ENCODE results near the gene C1orf210. TPM values are rescaled to one million over a fixed set of nuclear protein-coding genes. Genes with fewer than 3 reads are reported as not detected.

Gene C1orf210
- polyA plus RNA-seq, 1 donor, result 21.1 TPM

- DNase-seq, result no peak
Measured at GRCh38 chr1:43251024-43251423, 34.4 kb downstream of the C1orf210 start.

GRCh38 chr1:43250351-43250761 lies 35.0 kb downstream of the C1orf210 start:
- DNase-seq, result no peak

GRCh38 chr1:43247256-43247921 lies 38.0 kb downstream of the C1orf210 start:
- no peak for DNase-seq

GRCh38 chr1:43246466-43247213 lies 38.7 kb downstream of the C1orf210 start:
- DNase-seq, result no peak

GRCh38 chr1:43243299-43243698 lies 42.1 kb downstream of the C1orf210 start:
- DNase-seq, result no peak

- DNase-seq, result no peak
Measured at GRCh38 chr1:43241413-43241836, 44.0 kb downstream of the C1orf210 start.

GRCh38 chr1:43239484-43239883 lies 45.9 kb downstream of the C1orf210 start:
- no peak for DNase-seq

- DNase-seq, result no peak
Measured at GRCh38 chr1:43238991-43239469, 46.4 kb downstream of the C1orf210 start.

- peak; percentile 68 for DNase-seq
Measured at GRCh38 chr1:43238085-43238484, 47.3 kb downstream of the C1orf210 start.

GRCh38 chr1:43237121-43237520 lies 48.3 kb downstream of the C1orf210 start:
- no peak for DNase-seq

GRCh38 chr1:43235451-43236121 lies 49.8 kb downstream of the C1orf210 start:
- DNase-seq, result no peak

GRCh38 chr1:43235040-43235439 lies 50.3 kb downstream of the C1orf210 start:
- no peak for DNase-seq

- no peak for DNase-seq
Measured at GRCh38 chr1:43234267-43234666, 51.1 kb downstream of the C1orf210 start.

GRCh38 chr1:43233631-43234030 lies 51.8 kb downstream of the C1orf210 start:
- no peak for DNase-seq

GRCh38 chr1:43232482-43232881 lies 52.9 kb downstream of the C1orf210 start:
- DNase-seq, result no peak

GRCh38 chr1:43232074-43232473 lies 53.3 kb downstream of the C1orf210 start:
- DNase-seq, result no peak

Other genes starting within 250 kb of the C1orf210 start
- gene EBNA1BP2, start 113.3 kb downstream of the C1orf210 start, polyA plus RNA-seq (ENCODE audit: insufficient read length), result 77.5 TPM
- 5.4 TPM for gene CFAP57, start 113.3 kb downstream of the C1orf210 start, polyA plus RNA-seq (ENCODE audit: insufficient read length)
- gene TMEM125, start 15.6 kb downstream of the C1orf210 start, polyA plus RNA-seq (ENCODE audit: insufficient read length), result 15.6 TPM
- 47.3 TPM for gene TIE1, start 15.4 kb upstream of the C1orf210 start, polyA plus RNA-seq (ENCODE audit: insufficient read length)
- 0.83 TPM for gene MPL, start 52.2 kb upstream of the C1orf210 start, polyA plus RNA-seq (ENCODE audit: insufficient read length)
- 47.4 TPM for gene CDC20, start 73.4 kb upstream of the C1orf210 start, polyA plus RNA-seq (ENCODE audit: insufficient read length)
- gene ELOVL1, start 82.4 kb upstream of the C1orf210 start, polyA plus RNA-seq (ENCODE audit: insufficient read length), result 84.1 TPM
- gene MED8, start 104.2 kb upstream of the C1orf210 start, polyA plus RNA-seq (ENCODE audit: insufficient read length), result 39.3 TPM
- gene SZT2, start 104.3 kb upstream of the C1orf210 start, polyA plus RNA-seq (ENCODE audit: insufficient read length), result 31.4 TPM
- 35.4 TPM for gene HYI, start 168.3 kb upstream of the C1orf210 start, polyA plus RNA-seq (ENCODE audit: insufficient read length)
- 240 TPM for gene PTPRF, start 245.3 kb upstream of the C1orf210 start, polyA plus RNA-seq (ENCODE audit: insufficient read length)